ENCODE results near the gene BRD3.
"Not testable (repeated sequence)": the region's sequence is repeated elsewhere in the genome, so short reads cannot be mapped to it uniquely, and the experiment has no call there.

Gene BRD3

GRCh38 chr9:134067904-134068743 is at the start of gene BRD3:
BRD3 (minus strand) TSS chr9:134068026; CDS start chr9:134053477, 14,549 bp downstream.
- DNase-seq, result peak; percentile 91

DNA sequence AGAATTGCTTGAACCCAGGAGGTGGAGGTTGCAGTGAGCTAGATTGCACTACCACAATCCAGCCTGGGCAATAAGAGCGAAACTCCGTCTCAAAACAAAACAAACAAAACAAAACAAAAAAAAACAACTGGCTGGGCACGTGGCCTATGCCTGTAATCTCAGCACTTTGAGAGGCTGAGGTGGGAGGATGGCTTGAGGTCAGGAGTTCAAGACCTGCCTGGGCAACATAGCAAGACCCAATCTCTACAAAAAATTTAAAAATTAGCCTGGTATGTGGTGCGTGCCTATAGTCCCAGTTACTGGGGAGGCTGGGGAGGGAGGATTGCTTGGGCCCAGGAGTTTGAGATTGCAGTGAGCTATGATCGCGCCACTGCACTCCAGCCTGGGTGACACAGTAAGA is 44.7 kb upstream of the BRD3 start:
- DNase-seq, result no peak

DNA sequence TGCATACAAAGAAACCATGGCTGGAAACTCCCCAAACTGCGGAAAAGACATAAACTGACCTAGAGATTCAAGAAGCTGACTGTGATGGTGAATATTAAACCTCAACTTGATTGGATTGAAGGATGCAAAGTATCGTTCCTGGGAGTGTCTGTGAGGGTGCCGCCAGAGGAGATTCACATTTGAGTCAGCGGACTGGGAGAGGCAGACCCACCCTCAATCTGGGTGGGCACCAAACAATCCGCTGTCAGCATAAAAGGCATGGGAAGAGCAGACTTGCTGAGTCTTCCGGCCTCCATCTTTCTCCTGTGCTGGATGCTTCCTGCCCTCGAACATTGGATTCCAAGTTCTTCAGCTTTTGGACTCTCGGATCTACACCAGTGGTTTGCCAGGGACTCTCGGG is 43.2 kb upstream of the BRD3 start:
- DNase-seq, result no peak

DNA sequence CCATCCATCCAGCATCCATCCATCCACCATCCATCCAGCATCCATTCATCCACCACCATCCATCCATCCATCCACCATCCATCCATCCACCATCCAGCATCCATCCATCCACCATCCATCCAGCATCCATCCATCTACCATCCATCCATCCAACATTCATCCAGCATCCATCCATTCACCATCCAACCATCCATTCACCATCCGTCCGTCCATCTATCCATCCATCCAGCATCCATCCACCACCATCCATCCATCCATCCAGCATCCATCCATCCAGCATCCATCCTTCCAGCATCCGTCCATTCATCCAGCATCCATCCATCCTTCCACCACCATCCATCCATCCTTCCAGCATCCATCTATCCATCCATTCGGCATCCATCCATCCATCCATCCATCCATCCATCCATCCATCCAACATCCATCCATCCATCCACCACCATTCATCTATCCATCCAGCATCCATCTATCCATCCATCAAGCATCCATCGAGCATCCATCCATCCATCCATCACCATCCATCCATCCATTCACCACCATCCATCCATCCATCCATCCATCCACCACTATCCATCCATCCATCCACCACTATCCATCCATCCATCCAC is 35.7 kb upstream of the BRD3 start:
- DNase-seq, result no peak

DNA sequence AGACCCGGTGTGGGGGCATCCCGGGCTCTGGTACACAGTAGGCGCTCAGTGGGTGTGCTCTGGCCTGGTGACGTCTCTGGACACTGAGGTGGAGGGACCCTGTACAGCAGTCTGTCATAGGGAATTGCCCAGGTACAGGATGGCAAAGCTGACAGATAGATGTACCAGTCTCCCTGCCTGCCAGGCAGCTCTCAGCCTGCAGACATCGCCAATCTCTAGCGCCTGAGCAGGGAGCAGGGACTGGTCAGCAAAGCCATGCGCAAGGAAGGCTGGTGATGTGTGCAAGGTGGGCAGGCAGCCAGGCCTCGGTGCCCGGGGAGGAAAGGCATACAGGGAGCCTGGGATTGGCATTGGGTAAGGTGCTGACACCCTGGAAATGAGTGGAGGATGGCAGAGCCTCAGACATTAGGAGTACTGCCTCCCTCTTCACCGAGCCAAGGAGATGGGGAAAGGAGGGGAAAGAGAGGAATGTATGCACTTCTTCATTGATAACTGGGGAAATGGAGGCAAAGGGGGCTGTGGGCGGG is 33.9 kb upstream of the BRD3 start:
- DNase-seq, result no peak

DNA sequence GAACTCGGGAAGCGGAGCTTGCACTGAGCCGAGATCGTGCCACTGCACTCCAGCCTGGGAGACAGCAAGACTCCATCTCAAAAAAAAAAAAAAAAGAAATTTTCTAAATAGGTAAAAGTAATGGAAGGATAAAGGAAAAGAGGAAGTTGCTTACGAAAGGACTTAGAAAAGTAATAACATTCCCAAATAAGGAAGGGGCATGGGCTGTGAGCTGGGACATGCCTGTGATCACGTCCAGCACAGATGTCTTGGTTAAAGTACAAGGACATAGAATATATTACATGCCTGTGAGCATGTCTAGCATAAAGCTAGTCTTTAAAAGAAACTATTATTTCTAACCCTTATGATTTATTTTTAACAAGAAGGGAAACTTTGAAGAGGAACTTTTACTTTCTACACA is 33.3 kb upstream of the BRD3 start:
- DNase-seq, result not testable (repeated sequence)

GRCh38 chr9:134100040-134100439 is 32.2 kb upstream of the BRD3 start:
- no peak for DNase-seq

GRCh38 chr9:134099123-134099761 is 31.4 kb upstream of the BRD3 start:
- peak; percentile 76 for DNase-seq

- DNase-seq, result no peak
These were observed 22.1 kb upstream of the BRD3 start for GRCh38 chr9:134089972-134090371.

DNA sequence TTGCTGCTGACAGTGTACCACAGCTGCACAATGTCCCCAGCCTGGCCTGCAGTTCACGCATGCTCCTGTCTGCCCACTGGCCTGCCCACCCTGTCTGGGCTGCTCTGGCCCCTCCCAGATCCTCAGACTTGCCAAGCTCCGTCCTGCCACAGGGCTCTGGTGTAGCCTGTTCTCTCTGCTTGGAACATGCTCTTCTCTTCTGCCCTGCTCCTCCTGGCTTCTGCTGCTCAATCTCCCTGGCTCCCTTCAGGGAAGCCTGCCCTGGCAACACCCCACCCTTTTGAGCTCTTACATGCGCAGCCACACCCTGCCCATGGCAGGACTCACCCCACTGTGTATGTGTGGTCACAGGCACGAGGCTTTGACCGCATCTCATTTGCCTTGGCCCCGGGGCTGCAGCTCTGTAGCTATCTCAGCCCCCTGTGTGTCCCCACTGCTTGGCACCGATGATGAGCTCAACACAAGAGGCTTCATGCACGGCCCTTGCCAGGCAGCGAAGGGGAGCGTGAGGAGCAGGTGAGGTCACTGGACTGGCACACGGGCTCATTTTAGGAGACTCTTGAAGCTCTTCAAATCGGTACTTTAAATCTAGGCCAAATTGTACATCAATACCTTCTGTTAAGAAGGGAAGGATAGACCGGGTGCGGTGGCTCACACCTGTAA is 20.4 kb upstream of the BRD3 start:
- DNase-seq, result no peak

- DNase-seq, result no peak
These were observed 17.8 kb upstream of the BRD3 start for GRCh38 chr9:134085674-134086073.

DNA sequence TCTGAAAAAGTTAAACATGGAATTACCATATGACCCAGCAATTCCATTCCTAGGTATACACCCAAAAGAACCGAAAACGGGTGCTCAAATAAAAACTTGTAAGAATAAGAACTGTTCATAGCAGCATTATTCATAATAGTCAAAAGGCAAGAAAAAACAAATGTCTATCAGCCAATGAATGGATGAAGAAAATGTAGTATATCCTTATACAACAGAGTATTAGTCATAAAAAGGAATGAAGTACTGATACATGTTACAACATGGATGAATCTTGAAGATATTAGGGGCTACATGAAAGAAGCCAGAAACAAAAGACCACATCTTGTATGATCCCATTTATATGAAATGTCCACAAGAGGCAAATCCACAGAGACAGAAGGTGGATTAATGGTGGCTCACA is 15.6 kb upstream of the BRD3 start:
- no peak for DNase-seq

GRCh38 chr9:134076644-134077043 is 8.8 kb upstream of the BRD3 start:
- no peak for DNase-seq

DNA sequence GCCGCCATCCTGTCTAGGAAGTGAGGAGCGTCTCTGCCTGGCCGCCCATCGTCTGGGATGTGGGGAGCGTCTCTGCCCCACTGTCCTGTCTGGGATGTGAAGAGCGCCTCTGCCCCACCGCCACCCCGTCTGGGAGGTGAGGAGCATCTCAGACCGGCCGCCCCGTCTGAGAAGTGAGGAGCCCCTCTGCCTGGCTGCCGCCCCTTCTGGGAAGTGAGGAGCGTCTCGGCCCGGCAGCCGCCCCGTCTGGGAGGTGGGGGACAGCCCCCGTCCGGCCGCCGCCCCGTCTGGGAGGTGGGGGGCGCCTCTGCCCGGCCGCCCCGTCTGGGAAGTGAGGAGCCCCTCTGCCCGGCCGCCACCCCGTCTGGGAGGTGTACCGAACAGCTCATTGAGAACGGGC is 7.9 kb upstream of the BRD3 start:
- not testable (repeated sequence) for DNase-seq

DNA sequence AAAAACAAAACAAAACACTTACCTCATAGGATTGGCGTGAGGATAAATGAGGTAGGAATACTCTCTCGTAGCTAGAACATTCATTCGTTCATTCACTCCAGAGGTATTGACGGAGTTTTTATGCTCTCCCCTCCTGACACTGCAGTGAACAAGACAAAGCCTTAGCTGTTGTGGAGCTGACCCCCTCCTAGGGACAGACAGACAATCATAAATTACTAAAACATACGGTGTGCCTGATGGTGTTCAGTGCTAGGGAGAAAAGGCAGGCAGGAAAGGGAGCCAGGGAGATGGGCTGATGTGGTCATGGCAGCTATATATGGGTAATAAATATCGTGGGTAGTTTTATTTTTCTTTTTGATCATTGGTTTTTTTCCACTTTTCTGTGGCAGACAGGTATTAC is 5.7 kb upstream of the BRD3 start:
- no peak for DNase-seq

GRCh38 chr9:134072683-134073082 is 4.9 kb upstream of the BRD3 start:
- DNase-seq, result not testable (repeated sequence)

DNA sequence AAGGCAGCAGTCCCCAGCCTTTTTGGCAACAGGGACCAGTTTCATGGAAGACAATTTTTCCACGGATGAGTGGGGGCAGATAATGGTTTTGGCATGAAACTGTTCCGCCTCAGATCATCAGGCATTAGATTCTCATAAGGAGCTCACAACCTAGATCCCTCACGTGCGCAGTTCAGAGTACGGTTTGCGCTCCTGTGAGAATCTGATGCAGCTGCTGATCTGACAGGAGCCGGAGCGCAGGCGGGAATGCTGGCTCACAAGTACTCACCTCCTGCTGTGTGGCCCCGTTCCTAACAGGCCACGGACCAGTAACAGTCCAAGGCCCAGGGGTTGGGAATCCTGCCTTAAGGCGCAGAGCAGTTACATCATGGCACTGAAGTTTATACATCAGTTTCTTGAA is 3.3 kb upstream of the BRD3 start:
- no peak for DNase-seq

DNA sequence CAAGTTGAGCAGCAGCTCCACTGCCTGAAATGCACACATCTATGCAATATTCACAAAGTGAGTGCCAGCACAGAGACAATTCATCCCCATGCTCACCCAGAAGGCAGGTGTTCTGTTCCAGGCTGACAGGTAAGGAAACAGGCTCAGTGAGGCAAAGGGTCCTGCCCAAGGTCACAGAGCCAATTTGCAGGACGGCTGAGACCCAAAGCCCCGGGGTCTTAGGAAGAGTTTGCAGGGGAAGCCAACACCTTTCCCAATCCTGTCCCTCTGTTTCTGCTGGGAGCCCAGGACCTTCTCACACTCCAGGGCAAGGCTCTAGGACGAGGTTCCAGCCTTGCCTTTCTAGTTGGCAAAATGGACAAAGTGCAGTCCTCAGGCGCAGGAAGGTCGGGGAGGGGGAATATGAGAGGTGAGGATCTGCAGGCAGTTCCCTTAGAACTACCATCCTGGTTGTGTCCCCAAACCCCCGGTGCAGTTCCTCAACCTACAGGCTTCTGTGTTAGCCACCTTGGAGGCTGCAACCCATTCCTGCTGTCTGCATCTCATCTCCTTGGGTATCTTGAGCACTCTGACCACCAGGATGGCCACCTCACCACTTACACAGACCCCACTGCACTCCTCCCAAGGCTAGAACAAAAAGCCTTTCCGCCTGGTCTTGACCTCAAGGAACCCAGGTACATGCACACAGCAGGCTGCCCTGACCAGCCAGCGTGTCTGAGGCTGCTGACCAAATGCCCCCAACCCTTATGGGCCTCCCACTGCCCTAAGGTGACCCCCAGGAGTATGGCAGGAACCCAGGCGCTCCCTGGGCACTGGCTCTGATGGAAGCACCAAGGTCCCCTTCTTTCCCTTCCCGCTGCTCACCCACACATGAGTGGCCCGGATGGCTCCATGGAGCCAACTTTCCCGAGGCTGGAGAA is 1.9 kb upstream of the BRD3 start:
- peak; percentile 51 for DNase-seq

DNA sequence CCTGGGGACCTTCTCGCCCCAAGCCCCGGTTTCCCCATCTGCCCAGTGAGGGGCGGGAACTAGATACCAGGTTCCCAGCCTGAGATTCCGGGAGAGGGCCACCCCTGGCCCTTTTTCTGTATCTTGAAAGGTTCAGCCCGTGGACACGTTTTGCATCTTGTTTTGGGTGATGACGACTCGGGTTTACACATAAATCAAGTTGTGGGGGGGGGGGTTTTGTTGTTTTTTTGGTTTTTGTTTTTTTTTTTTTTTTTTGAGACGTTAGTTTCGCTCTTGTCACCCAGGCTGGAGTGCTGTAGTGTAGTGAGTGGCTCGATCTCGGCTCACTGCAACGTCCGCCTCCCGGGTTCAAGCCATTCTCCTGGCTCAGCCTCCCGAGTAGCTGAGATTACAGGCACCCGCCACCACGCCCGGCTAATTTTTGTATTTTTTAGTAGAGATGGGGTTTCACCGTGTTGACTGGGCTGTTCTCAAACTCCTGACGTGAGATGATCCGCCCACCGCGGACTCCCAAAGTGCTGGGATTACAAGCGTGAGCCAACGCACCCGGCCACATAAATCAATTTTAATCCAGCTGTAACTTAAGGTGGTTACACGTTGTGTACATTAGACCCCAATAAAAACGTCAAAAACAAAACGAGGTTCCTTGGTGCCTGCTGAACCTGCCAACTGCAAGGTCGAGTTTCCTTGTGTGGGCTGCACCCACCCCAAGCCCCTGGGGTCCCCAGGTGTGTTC is 1.1 kb upstream of the BRD3 start:
- DNase-seq, result peak; percentile 59

DNA sequence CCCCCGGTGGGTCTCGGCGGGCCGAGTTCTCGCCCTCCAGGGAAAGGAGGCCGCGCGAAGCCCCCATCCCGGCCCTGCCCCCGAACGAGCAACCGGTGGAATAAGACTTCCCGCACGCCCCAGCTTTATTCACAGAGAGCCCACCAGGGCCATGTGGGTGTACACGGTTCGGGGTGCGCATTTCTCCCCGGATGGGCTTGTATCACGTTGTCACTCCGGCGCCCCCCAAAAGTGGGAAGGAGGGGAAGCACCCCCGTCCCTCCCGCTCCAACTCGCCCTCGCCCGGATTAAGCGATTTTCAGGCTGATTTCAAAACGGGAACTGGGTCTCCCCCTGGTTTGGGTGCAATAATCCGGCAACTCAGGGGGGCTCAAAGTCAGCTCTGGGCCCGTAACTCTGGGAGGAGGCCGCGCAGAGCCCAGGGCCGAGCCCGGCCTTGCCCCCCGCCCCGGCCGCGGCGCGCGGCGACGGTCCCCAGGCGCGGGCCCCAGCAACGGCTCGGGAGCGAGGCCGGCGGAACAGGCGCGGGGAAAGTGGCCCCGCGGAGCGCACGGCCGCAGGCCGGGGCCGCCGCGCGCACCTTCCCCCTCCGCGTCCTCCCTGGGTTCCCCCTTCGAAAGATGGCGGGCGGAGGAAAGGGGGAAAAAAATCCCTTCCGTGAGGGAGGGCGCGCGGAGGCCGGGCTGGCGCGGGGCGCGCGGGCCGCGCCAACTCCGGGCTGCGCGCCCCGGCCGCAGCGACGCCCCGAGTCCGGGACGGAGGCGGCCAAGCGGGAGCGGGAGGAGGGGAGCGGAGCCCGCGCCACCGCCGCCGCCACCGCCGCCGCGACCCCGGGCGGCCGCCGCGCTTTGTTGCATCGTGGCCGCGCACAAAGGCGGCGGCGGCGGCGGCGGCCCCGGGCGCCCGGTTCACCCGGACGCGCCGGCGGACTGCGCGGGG is 644 bp downstream of the BRD3 start:
- peak; percentile 73 for DNase-seq

Measured in activated CD8-positive, alpha-beta memory T cell treated with anti-CD3 and anti-CD28 coated beads for 24 hours (primary cell).